NCI-H2227 (cell line): ENCODE measurements around the gene SP140L.
"Not testable (repeated sequence)": the region's sequence is repeated elsewhere in the genome, so short reads cannot be mapped to it uniquely, and the experiment has no call there.

Experiments used
- DNase-seq: peaks from one replicate; lab custom pipeline; 2025; ENCODE audit not compliant: unreplicated experiment; lab: John Stamatoyannopoulos, UW

Gene SP140L

GRCh38 chr2:230326453-230327417 lies at the start of gene SP140L:
Gene SP140L, plus strand, starts transcription at chr2:230327193. Its CDS starts 77 bp downstream, at chr2:230327270.
- DNase-seq: no peak

GRCh38 chr2:230282936-230283335 lies 44.1 kb upstream of the SP140L start:
- DNase-seq: no peak

GRCh38 chr2:230286048-230286447 lies 40.9 kb upstream of the SP140L start:
- DNase-seq: no peak

GRCh38 chr2:230289311-230289710 lies 37.7 kb upstream of the SP140L start:
- not testable (repeated sequence) for DNase-seq

- DNase-seq: no peak
These were observed 31.8 kb upstream of the SP140L start for GRCh38 chr2:230295192-230295591.

GRCh38 chr2:230296917-230297316 lies 30.1 kb upstream of the SP140L start:
- no peak for DNase-seq

- DNase-seq: no peak
These were observed 27.4 kb upstream of the SP140L start for GRCh38 chr2:230299618-230300017.

- no peak for DNase-seq
These were observed 21.3 kb upstream of the SP140L start for GRCh38 chr2:230305416-230306275.

GRCh38 chr2:230306474-230306873 lies 20.5 kb upstream of the SP140L start:
- no peak for DNase-seq

- no peak for DNase-seq
These were observed 19.5 kb upstream of the SP140L start for GRCh38 chr2:230307485-230307884.

GRCh38 chr2:230308402-230309000 lies 18.5 kb upstream of the SP140L start:
- DNase-seq: no peak

GRCh38 chr2:230310792-230311191 lies 16.2 kb upstream of the SP140L start:
- not testable (repeated sequence) for DNase-seq

GRCh38 chr2:230311634-230312033 lies 15.4 kb upstream of the SP140L start:
- DNase-seq: not testable (repeated sequence)

- no peak for DNase-seq
These were observed 14.4 kb upstream of the SP140L start for GRCh38 chr2:230312638-230313037.

- DNase-seq: no peak
These were observed 9.6 kb upstream of the SP140L start for GRCh38 chr2:230317366-230317765.

GRCh38 chr2:230318190-230319121 lies 8.5 kb upstream of the SP140L start:
- no peak for DNase-seq

- no peak for DNase-seq
These were observed 7.7 kb upstream of the SP140L start for GRCh38 chr2:230319211-230319862.

GRCh38 chr2:230321031-230321430 lies 6.0 kb upstream of the SP140L start:
- DNase-seq: no peak

- DNase-seq: no peak
These were observed 4.2 kb upstream of the SP140L start for GRCh38 chr2:230322561-230323384.
